NCI-H128 (cell line): ENCODE results near the gene CD4.
A peak's percentile ranks its signal among the peaks of the same experiment; 100 is the strongest.

Experiments
- DNase-seq: peaks from one replicate; lab custom pipeline; 2025; ENCODE audit not compliant: unreplicated experiment; lab: John Stamatoyannopoulos, UW

Gene CD4

DNA sequence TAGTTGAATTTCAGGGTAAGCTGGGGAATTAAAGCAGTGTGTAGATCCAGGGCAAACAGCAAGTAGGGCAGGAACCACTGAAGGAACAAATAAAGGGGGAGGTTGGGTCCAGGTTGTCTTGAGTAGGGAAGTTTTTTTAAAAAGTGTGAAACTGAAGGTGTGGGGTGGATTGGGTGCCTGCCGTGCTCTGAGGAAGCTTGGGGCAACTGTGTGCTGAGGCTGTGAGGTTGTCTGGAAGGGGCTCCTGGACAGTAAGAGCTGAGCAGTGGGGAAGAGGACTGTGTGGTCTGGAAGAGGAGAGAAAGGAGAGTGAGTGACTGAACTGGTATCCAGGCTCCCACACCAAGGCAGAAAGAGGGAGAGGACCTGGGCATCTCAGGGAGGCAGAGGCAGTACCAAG, 21.4 kb downstream of the CD4 start:
- DNase-seq = no peak

DNA sequence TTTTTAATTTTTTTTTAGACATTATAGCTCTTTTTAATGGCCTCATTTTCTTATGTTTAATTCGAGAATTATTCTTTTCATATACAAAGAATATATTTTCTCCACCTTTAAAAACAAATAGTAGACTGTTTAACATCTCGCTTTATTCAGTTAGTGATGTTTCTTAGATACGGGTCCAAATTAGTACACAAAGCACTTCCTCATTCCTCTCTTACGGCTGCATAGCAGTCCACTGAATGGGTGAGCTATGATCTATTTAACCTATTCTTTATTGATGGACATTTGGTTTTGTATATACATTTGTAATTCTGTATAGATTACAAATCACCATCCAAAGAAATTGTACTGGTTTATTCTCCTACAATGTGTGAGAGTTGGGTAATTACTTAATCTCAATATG, 24.0 kb downstream of the CD4 start:
- DNase-seq = no peak

DNA sequence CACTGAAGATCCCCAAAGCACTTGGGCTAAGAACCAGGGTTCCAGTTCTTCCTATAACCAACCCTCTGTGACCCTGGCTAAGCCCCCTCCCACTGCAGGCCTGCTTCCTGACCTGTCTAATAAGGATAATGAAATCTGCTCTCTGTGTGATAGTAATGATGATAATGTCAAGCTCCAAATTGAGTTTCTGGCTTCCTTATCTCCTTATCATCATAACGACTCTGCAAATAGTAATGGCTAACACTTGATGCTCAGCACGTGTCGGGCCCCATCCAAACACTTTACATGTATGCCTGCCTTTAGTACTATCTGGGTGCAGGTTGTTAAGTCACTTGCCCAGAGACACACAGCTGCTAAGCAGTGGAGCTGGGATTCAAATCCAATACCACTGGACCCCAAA, 27.3 kb downstream of the CD4 start:
- DNase-seq = no peak

DNA sequence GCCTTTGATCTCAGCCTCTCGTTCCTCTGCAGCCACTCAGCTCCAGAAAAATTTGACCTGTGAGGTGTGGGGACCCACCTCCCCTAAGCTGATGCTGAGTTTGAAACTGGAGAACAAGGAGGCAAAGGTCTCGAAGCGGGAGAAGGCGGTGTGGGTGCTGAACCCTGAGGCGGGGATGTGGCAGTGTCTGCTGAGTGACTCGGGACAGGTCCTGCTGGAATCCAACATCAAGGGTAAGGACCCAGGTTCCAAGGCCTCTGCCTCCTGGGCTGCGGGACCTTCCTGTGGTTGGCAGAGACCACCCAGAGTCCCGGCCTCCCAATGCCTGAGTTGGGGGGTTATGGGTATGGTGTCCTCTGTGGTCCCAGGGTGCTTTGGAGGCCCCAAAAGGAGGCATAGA, 27.8 kb downstream of the CD4 start:
- no peak for DNase-seq

DNA sequence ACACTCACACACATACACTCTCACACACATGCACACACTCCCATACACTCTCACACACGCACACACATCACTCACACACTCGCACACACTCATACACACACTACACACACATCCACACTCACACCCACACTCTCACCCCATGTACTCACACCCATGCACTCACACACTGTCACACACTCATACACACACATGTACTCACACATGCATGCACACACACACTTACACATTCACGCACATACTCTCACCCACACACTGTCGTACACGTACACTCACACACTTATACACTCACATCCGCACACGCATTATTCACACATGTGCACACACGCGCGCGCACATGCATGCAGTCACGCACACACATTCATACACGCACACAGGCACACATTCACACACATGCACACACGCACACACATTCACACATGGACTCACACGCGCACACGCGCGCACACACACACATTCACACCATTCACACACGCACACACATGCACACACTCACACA, 28.4 kb downstream of the CD4 start:
- no peak for DNase-seq

DNA sequence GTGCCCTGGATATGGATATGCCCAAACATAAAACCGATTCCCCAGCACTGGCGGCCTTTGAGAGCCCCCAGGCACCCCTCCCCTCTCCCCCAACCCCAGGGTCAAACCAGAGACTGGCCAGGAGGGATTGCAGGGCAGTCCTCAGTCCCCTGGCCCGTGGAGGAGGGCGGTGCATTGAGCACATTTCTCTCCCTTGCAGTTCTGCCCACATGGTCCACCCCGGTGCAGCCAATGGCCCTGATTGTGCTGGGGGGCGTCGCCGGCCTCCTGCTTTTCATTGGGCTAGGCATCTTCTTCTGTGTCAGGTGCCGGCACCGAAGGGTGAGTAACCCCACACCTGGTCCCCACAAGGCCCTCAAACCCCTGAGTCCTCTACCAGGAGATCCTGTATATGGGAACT, 28.9 kb downstream of the CD4 start:
- no peak for DNase-seq

DNA sequence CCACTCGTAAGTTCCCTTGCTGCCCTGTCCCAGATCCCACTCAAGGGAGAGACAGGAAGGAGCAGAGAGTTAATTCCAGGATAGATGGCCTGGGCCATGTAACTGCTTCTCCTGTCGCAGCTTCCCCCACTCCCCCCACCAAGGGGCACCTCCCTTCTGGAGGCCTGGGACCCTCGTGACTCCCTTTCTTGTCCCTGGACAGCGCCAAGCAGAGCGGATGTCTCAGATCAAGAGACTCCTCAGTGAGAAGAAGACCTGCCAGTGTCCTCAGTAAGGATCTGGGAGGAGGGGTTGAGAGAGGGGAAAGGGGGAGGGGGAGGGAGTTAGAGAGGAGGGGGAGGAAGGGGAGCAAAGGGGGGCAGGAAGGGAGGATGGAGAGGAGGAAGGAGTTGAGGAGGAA, 29.3 kb downstream of the CD4 start:
- DNase-seq = no peak

DNA sequence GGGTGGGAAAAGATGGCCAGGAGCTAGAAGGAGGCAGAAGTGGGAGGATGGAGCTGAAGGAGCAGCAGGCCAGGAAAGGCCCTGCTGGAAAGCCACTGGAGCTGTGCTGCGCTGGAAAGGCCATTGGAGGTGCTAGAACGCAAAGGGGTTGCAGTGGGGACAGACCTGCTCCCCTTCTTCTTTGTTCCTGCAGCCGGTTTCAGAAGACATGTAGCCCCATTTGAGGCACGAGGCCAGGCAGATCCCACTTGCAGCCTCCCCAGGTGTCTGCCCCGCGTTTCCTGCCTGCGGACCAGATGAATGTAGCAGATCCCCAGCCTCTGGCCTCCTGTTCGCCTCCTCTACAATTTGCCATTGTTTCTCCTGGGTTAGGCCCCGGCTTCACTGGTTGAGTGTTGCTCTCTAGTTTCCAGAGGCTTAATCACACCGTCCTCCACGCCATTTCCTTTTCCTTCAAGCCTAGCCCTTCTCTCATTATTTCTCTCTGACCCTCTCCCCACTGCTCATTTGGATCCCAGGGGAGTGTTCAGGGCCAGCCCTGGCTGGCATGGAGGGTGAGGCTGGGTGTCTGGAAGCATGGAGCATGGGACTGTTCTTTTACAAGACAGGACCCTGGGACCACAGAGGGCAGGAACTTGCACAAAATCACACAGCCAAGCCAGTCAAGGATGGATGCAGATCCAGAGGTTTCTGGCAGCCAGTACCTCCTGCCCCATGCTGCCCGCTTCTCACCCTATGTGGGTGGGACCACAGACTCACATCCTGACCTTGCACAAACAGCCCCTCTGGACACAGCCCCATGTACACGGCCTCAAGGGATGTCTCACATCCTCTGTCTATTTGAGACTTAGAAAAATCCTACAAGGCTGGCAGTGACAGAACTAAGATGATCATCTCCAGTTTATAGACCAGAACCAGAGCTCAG, 30.0 kb downstream of the CD4 start:
- no peak for DNase-seq

DNA sequence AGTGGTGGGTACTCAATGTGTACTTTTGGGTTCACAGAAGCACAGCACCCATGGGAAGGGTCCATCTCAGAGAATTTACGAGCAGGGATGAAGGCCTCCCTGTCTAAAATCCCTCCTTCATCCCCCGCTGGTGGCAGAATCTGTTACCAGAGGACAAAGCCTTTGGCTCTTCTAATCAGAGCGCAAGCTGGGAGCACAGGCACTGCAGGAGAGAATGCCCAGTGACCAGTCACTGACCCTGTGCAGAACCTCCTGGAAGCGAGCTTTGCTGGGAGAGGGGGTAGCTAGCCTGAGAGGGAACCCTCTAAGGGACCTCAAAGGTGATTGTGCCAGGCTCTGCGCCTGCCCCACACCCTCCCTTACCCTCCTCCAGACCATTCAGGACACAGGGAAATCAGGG, 30.8 kb downstream of the CD4 start:
- no peak for DNase-seq

DNA sequence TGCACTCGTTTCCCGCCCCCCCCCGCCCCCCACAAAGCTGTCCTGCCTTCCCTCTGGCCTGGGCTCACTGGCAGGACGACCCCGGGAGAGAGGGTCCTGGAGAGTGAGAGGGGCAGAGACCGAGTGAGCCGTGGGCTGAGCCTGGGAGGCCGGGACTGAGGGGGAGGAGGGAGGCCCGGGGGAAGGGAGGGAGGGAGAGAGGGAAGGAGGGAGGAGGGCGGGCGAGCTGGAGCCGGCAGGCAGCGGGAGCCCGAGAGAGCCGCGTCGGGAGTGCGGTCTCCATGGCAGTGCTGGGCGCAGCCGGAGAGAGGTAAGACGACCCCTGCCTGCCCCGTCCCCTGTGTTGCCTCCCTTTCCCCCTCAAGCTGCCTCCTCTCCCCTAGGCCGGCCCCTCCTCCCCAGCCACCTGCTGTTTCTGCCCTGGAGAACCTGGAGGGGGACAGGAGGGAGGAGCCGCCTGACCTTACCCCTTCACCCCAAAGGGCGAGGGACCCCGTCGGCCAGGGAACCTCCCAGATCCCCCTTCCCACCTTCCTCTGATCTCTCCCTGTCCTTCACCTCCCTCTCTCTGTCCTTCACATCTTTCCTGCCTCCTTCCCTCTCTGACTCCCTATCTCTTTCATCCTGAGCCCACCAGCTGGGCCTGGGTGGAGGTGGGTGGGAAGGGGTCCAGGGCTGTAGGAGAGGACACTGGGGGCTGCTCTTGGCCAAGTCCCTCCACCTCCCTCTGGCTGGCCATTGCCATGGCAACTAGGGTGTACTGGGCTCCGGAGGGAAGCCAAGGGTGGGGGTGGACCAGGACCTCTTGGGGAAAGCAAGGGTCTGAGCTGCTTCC, 32.5 kb downstream of the CD4 start, which contains the start of gene GPR162:
Gene GPR162, plus strand, starts transcription at position 231 of the 835 bp plus-strand sequence. CDS start 2,078 bp downstream, outside the sequence.
- DNase-seq = peak; percentile 87

DNA sequence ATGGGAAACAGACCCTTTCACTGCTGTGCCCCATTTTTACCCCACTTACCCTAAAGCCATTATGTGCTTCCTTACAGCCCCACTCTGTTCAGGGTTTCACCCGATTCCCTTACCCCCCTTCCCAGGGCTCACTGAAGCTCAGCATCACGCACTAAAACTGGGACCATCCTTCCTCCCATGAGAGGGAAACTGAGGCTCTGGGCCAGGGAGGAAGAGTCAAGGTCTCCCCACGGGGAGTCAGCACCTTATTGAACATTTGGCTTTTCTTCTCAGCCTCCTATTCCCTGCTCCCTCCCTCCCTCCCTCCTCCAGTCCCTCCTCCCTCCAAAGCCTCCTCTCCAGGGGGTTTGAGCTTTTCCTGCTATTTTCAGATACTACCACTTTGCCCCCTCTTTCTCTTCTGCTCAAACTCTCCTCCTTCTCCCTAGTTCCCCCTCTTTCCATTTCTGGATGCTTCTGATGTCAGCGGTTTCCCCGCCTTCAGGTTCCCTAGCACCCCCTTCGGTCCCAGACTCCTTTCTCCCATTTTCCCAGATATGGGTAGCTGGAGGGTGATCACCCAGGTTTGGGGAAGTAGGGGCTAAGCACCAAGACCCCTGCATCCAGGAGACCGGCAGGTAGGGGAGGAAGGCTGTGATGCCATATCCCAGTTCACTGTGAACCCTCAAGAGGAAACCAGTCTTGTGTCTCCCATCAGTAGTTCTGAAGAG, 33.3 kb downstream of the CD4 start:
- no peak for DNase-seq

DNA sequence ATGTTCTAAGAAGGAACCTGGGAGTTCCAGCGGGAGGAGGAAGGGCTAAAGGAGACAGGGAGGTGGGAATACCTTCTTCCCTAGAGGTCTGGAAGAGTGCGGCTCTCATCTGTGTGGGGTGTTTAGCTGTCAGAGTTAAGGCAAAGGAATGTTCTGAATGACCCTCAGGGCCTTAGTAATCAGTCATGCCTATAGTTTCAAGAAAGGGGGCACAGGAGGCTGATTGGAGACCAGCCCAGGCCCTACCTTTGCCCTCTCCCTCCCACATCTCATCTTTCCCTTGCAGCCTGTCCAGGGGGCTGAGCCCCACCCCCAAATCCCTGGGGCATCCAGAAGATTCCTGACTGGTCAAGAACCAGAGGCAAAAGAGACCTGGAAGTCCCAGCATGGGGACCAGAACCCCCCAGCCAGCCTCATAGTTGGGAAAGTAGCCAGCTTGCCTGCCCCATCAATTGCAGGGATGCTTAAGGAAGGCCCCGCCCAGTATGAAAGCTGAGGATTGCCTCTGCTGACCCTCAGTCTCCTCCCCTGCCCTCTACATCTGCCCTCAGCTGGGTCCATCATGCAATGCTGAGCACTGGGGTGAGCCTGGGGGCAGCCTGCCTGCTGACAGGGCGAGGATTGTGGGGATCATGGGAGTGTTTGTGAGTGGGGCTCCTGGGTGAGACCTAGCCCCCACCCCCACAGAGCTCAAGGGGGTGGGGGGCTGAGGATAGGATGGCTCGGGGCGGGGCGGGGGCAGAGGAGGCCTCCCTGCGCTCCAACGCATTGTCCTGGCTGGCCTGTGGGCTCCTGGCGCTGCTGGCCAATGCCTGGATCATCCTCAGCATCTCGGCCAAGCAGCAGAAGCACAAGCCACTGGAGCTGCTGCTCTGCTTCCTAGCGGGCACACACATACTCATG, 34.1 kb downstream of the CD4 start:
- DNase-seq = no peak

DNA sequence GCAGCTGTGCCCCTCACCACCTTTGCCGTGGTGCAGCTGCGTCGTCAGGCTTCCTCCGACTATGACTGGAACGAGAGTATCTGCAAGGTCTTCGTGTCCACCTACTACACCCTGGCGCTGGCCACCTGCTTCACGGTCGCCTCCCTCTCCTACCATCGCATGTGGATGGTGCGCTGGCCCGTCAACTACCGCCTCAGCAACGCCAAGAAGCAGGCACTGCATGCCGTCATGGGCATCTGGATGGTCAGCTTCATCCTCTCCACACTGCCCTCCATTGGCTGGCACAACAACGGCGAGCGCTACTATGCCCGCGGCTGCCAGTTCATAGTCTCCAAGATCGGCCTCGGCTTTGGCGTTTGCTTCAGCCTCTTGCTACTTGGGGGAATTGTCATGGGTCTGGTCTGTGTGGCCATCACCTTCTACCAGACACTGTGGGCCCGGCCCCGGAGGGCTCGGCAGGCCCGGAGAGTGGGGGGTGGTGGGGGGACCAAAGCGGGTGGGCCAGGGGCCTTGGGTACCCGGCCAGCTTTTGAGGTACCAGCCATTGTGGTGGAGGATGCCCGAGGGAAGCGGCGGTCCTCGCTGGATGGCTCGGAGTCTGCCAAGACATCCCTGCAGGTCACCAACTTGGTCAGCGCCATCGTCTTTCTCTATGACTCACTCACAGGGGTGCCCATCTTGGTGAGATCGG, 34.9 kb downstream of the CD4 start:
- no peak for DNase-seq

DNA sequence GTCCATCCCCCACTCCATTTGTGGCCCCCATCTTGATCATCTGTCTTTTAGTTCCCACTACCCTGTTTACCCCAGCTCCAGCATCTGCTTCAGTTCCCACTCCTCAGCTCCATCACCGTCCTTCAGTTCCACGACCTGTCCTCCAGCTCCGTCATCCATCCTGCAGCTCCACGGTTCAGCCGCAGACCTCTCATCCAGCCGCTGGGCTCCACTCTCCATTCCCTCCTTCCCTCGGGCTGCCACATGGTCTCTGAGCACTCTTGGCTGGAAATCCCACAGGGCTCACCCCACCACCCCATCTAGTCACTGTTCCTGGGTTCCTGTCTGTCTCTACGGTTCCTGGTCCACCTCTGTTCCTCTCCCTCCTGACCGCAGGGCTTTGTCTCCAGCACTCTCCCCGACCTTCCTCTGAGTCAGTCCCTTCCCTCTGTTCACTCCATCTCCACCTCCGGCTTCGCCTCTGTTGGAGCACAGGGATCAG, 35.6 kb downstream of the CD4 start:
- no peak for DNase-seq

DNA sequence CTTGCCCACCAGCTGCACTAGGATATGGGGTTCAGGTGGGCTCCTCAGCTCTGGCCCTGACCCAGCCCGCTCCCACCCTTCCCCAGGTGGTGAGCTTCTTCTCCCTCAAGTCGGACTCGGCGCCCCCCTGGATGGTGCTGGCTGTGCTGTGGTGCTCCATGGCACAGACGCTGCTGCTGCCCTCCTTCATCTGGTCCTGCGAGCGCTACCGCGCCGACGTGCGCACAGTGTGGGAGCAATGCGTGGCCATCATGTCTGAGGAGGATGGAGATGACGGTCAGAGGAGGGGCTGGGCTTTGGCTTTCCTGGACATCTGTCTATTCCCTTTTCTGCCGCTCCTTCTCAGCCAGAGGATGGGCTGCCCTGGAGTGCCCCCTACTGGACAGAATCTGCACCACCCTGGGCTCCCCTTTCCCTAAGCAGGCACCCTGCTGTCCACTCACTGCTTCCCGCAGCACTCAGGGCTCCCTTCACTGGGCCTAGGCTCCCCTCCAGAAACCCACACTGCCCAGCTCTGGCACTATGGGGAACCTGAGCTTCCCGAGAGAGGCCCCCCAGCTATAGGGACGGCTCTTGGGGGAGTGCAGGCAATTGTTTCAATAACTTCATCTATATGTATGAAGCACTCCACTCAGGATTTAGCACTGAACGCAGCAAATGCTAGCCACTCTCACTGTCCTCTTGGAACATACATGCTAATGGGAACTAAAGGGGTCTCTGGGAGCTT, 36.2 kb downstream of the CD4 start:
- DNase-seq = peak; percentile 84

DNA sequence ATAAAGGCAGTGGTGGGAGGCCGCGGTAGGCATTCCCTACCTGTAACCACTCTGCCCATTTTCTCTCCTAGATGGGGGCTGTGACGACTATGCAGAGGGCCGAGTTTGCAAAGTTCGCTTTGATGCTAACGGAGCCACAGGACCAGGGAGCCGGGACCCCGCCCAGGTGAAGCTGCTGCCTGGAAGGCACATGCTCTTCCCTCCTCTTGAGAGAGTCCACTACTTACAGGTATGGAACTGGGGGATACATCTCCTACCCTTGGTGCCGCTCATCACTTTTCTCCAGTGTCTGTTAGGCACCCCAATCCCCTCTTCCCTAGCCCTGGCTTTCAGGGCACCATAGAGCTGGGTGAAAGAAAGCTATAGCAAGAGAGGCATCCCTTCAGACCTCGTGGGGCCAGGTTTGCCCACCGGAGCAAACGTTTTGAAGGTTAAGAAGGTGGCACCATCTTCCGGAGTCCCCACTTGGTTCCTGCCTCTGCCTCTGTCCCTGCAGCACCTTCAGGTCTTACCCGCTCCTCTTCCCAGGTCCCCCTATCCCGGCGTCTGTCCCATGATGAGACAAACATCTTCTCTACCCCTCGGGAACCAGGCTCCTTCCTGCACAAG, 36.9 kb downstream of the CD4 start:
- DNase-seq = no peak

DNA sequence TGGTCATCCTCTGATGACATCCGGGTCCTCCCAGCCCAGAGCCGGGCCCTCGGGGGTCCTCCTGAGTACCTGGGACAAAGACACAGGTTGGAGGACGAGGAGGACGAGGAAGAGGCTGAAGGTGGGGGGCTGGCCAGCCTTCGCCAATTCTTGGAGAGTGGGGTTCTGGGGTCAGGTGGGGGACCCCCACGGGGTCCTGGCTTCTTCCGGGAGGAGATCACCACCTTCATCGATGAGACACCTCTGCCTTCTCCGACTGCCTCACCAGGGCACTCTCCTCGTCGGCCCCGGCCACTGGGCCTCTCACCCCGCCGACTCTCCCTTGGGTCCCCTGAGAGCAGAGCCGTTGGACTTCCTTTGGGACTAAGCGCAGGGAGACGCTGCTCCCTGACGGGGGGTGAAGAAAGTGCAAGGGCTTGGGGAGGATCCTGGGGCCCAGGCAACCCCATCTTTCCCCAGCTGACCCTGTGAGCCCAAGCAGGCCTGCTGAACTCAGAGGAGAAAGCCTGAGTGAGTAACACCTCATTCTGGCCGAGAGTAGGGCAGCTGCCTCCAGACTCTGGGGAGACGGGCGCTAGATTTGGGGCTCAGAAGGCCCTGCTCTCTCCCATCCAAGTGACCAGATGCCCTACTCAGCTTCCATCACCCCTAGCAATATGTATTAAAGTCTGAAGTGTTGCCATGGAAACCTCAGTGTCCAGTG, 37.6 kb downstream of the CD4 start:
- DNase-seq = no peak

DNA sequence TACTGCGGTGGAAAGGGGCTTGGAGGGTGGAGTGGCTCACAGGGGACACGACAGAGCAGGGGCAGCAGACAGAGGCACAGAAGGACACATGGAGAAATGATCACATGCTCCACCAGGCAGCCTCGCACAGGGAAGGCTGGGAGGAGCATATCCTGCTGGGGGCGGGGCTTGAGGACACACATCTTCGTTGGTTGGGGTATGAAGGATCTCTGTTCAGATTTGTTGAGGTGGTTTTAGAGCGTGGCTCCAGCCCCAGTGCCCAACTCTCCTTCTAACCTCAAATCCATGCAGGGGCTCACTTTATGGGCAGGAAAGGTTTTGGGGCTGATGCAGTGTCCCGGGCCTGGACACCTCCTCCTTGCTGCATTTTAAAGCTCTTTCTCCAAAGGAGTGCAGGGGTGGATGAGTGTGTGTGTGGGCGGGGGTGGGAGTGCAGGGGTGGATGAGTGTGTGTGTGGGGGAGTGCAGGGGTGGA, 38.1 kb downstream of the CD4 start:
- peak; percentile 82 for DNase-seq
